Activated CD8-positive, alpha-beta T cell treated with anti-CD3 and anti-CD28 coated beads for 36 hours (primary cell): ENCODE results near the gene CTXN1. TPM values are rescaled to one million over a fixed set of nuclear protein-coding genes. Genes with fewer than 3 reads are reported as not detected.
"Not testable (repeated sequence)": the region's sequence is repeated elsewhere in the genome, so short reads cannot be mapped to it uniquely, and the experiment has no call there.

Experiments used
- ATAC-seq: fragments of 200-7000 bp; cut with Tn5 transposase; one replicate; pipeline ENCODE4 v1.10.0; 2021; ENCODE audit warnings: mild to moderate bottlenecking, moderate library complexity
- CTCF ChIA-PET: fragments of 350-600 bp; sonication (Branson Sonifier 250); formaldehyde crosslinking; loops from one replicate; lab custom pipeline; 2021; ENCODE audit warnings: antibody characterized with exemption; lab: Charles Lee
- POLR2A ChIA-PET: fragments of 350-600 bp; sonication (Branson Sonifier 250); formaldehyde crosslinking; loops from one replicate; lab custom pipeline; 2021; ENCODE audit warnings: antibody characterized with exemption; lab: Charles Lee
- DNase-seq: peaks from one replicate; pipeline ENCODE4 v3.0.0-alpha.2; 2020
- H3K27ac Mint-ChIP-seq: one replicate; pipeline ENCODE4 v1.8.0; 2021; ENCODE audit warnings: mild to moderate bottlenecking, mixed read lengths
- H3K27me3 Mint-ChIP-seq: one replicate; pipeline ENCODE4 v1.8.0; 2021; ENCODE audit warnings: mixed read lengths
- H3K36me3 Mint-ChIP-seq: one replicate; pipeline ENCODE4 v1.8.0; 2021; ENCODE audit warnings: low read depth, mixed read lengths
- H3K4me1 Mint-ChIP-seq: one replicate; pipeline ENCODE4 v1.8.0; 2021; ENCODE audit warnings: low read depth, mixed read lengths
- H3K4me3 Mint-ChIP-seq: one replicate; pipeline ENCODE4 v1.8.0; 2021; ENCODE audit warnings: mild to moderate bottlenecking, moderate library complexity, mixed read lengths
- H3K9me3 Mint-ChIP-seq: one replicate; pipeline ENCODE4 v1.8.0; 2021; ENCODE audit warnings: mixed read lengths
- intact Hi-C: fragments of 100-400 bp; cut with micrococcal nuclease; formaldehyde crosslinking; loops from one replicate; pipeline ENCODE4 v1.10.0; 2022
- total RNA-seq, 2 experiments: library from RNA; stranded (reverse); gene quantifications; one replicate each; pipeline ENCODE4 v1.2.3, GENCODE V29; 2021
- TF ChIP-seq, protein P1 (sequence below): fragments of 200-600 bp; IDR thresholded peaks from one replicate; pipeline ENCODE4 v1.8.0; 2022; ENCODE audit warnings: antibody characterized with exemption, mild to moderate bottlenecking

The CTXN1 gene
- total RNA-seq, 2 experiments from 2014 or later: 0.74 to 0.87 TPM

DNA sequence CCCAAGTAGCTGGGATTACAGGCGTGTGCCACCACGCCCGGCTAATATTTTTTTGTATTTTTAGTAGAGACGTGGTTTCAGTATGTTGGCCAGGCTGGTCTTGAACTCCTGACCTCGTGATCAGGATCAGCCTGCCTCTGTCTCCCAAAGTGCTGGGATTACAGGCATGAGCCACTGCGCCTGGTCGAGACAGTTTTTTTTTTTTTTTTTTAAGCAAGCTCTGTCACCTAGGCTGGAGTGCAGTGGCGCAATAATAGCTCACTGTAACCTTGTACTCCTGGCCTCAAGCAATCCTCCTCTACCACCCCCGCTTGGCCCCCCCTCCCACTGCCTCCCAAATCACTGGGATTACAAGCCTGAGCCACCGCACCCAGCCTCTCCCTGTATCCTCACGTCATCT lies 28.6 kb downstream of the CTXN1 start:
- ChIA-PET CTCF (interaction anchor here (0.9 to 1.2 kb wide), 2 partner anchors 28 to 46 kb away, joined by 3 to 5 read pairs; partner anchors contain the start of gene TIMM44), POLR2A (no interaction called here)
- Mint-ChIP-seq H3K4me3 (no peak overlapping the region), H3K27ac (no peak overlapping the region), H3K27me3 (no peaks in the 10 kb centered on the region), H3K36me3 (no peaks in the 10 kb centered on the region), H3K9me3 (no peaks in the 10 kb centered on the region), H3K4me1 (peaks cover 6% of the 10 kb centered on the region)
- intact Hi-C loops: no loop called here
- ATAC-seq (no peak), DNase-seq (no peak)
- TF ChIP-seq, protein P1, sequence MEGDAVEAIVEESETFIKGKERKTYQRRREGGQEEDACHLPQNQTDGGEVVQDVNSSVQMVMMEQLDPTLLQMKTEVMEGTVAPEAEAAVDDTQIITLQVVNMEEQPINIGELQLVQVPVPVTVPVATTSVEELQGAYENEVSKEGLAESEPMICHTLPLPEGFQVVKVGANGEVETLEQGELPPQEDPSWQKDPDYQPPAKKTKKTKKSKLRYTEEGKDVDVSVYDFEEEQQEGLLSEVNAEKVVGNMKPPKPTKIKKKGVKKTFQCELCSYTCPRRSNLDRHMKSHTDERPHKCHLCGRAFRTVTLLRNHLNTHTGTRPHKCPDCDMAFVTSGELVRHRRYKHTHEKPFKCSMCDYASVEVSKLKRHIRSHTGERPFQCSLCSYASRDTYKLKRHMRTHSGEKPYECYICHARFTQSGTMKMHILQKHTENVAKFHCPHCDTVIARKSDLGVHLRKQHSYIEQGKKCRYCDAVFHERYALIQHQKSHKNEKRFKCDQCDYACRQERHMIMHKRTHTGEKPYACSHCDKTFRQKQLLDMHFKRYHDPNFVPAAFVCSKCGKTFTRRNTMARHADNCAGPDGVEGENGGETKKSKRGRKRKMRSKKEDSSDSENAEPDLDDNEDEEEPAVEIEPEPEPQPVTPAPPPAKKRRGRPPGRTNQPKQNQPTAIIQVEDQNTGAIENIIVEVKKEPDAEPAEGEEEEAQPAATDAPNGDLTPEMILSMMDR: no peak

DNA sequence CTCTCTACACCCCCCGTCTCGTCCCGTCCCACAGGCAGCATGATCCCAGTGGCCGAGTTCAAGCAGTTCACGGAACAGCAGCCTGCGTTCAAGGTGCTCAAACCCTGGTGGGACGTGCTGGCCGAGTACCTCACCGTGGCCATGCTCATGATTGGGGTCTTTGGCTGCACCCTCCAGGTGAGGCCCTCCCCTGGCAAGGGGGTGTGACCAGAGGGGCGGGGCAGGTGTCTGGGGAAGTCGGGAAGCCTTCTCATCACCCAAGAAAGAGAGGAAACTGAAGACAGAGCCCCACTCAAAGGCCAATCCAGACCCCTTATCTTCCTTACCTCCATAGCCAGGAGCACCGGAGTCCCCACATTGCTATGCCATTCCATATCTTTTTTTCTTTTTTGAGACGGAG lies 30.4 kb downstream of the CTXN1 start:
- Mint-ChIP-seq H3K27ac (no peak overlapping the region), H3K36me3 (no peaks in the 10 kb centered on the region), H3K4me1 (peaks cover 6% of the 10 kb centered on the region), H3K27me3 (peaks cover 3% of the 10 kb centered on the region), H3K4me3 (no peak overlapping the region), H3K9me3 (no peaks in the 10 kb centered on the region)
- ChIA-PET CTCF (no interaction called here), POLR2A (no interaction called here)
- DNase-seq (no peak), ATAC-seq (no peak)
- TF ChIP-seq, protein P1: no peak
- intact Hi-C loops: no loop called here

DNA sequence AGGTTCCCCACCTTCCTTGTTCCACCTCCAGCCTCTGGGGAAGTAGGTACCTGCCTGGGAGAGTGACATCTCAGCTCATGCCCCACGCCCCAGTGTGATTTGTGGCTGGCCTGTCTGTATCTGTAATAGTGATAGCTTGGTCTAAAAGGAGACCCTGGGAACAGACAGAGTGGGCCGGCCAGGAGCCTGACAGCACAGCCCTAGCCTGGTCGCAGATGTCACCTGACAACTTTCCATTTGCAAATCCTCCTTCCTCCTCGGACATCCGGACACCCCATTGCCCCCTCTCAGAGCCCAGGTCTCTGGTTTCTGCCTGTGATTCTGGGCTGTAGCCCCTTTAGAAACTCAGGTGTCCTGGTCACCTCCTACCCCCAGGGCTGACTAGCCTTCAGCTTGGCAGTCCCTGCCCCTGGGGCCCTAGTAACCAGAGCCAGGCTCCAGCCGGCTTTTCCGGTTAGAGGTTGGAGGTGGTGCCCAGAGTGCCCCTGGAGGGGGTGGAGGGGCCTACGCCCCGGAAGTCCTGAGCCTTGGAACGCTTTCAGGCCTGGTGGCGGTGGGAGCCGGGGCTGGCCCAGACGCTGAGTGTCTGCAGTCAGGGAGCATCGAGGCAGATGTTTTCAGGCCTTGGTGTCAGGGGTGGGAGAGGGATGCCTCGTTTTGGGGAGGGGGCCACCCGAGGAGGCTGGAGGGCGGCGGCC lies 31.2 kb downstream of the CTXN1 start:
- CTCF ChIA-PET: interaction anchor here (1.0 kb wide), 1 partner anchor 26 kb away, joined by 3 read pairs; no protein-coding TSS in a partner anchor
- H3K9me3 Mint-ChIP-seq: no peaks in the 10 kb centered on the region
- H3K27ac Mint-ChIP-seq: no peak overlapping the region
- no peak overlapping the region for H3K4me3 Mint-ChIP-seq
- H3K4me1 Mint-ChIP-seq: peaks cover 6% of the 10 kb centered on the region
- POLR2A ChIA-PET: no interaction called here
- TF ChIP-seq, protein P1: no peak
- ATAC-seq (no peak), DNase-seq (no peak)
- H3K27me3 Mint-ChIP-seq: peaks cover 6% of the 10 kb centered on the region
- intact Hi-C loops: no loop called here
- H3K36me3 Mint-ChIP-seq: no peaks in the 10 kb centered on the region

DNA sequence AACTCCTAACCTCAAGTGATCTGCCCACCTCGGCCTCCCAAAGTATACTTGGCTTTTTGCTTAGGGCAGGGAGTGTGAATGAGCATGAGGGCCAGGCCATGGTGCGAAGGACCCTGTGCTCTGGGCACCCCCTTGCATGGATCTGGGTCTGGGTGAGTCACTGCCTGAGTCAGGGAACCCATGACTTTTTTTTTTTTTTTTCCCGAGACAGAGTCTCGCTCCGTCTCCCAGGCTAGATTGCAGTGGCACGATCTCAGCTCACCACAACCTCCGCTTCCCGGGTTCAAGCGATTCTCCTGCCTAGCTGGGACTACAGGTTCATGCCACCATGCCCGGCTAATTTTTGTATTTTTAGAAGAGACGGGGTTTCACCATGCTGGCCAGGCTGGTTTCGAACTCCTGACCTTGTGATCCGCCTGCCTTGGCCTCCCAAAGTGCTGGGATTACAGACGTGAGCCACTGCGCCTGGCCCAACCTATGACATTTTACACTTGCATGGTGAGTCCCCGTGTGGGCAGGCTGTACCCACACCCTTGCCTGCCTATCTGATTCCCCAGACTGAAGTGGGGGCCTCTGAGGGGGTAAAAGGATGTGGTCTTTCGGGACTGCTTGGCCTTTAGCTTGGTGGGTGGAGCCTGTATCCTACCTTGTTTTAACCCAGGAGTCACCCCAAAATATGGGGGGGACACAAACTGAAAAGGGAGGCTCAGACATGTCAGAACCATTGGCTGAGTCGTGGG lies 32.4 kb downstream of the CTXN1 start:
- peaks cover 10% of the 10 kb centered on the region for H3K27me3 Mint-ChIP-seq
- intact Hi-C loops, H3K9me3 Mint-ChIP-seq, H3K36me3 Mint-ChIP-seq, H3K27ac Mint-ChIP-seq, POLR2A ChIA-PET, H3K4me3 Mint-ChIP-seq, H3K4me1 Mint-ChIP-seq: not testable (repeated sequence)
- ATAC-seq: peak; percentile 86
- CTCF ChIA-PET: interaction anchor here (1.0 kb wide), 1 partner anchor 25 kb away, joined by 3 read pairs; no protein-coding TSS in a partner anchor
- peak; percentile 57 for DNase-seq

DNA sequence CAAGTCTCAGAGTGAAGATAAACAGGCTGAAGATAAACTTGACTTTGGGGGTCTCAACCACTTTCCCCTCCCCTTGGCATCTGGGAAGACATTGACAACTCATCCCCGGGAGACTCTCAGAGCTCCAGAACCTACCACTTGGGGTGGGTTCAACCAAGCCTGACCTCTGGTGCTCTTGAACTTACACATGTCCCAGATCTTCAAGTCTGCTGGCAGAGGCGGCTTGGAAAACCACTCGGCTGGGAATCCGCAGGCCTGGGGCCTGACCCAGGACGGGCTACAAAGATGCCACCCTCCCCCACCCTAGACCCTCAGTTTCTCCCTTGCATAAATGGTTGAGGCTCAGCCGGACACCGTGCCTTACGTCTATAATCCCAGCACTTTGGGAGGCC lies 37.1 kb downstream of the CTXN1 start:
- ChIA-PET CTCF (no interaction called here), POLR2A (interaction anchor here (0.9 kb wide), 1 partner anchor 31 kb away, joined by 3 read pairs; the partner anchor contains the start of gene SNAPC2)
- Mint-ChIP-seq H3K4me3 (no peak overlapping the region), H3K36me3 (no peaks in the 10 kb centered on the region), H3K27ac (no peak overlapping the region), H3K4me1 (peaks cover 3% of the 10 kb centered on the region), H3K27me3 (peaks cover 12% of the 10 kb centered on the region), H3K9me3 (no peaks in the 10 kb centered on the region)
- intact Hi-C loops: no loop called here
- DNase-seq: no peak
- TF ChIP-seq, protein P1: no peak
- no peak for ATAC-seq
